Hepatocyte (in vitro differentiated cells): Measurements from ENCODE around the gene PDE11A. TPM values are rescaled to one million over a fixed set of nuclear protein-coding genes. Genes with fewer than 3 reads are reported as not detected.

Experiments used
- DNase-seq: peaks from one replicate; pipeline ENCODE4 v3.0.0-alpha.2; 2016; ENCODE audit warnings: low spot score
- H2AFZ ChIP-seq: fragments of 200-600 bp; sonication (generic); 2 replicates; pipeline ENCODE4 v1.6.0; 2016; ENCODE audit warnings: antibody characterized with exemption, mild to moderate bottlenecking
- H3K27ac ChIP-seq: fragments of 200-600 bp; sonication (generic); 2 replicates; pipeline ENCODE4 v1.5.1; 2016; ENCODE audit warnings: mild to moderate bottlenecking
- H3K27me3 ChIP-seq: fragments of 200-600 bp; sonication (generic); 2 replicates; pipeline ENCODE4 v1.6.1; 2016
- H3K36me3 ChIP-seq: fragments of 200-600 bp; sonication (generic); replicated peaks from 2 replicates; pipeline ENCODE4 v1.5.1; 2016; ENCODE audit warnings: low read depth; ENCODE audit not compliant: insufficient read depth
- H3K4me1 ChIP-seq: fragments of 200-600 bp; sonication (generic); 2 replicates; pipeline ENCODE4 v1.5.1; 2016; ENCODE audit warnings: mild to moderate bottlenecking, moderate library complexity; ENCODE audit not compliant: insufficient read depth
- H3K4me2 ChIP-seq: fragments of 200-600 bp; sonication (generic); 2 replicates; pipeline ENCODE4 v1.6.0; 2016
- H3K4me3 ChIP-seq: fragments of 200-600 bp; sonication (generic); 2 replicates; pipeline ENCODE4 v1.5.1; 2016; ENCODE audit warnings: mild to moderate bottlenecking
- H3K79me2 ChIP-seq: fragments of 200-600 bp; sonication (generic); 2 replicates; pipeline ENCODE4 v1.6.0; 2017; ENCODE audit warnings: mild to moderate bottlenecking
- H3K9me2 ChIP-seq: fragments of 200-600 bp; sonication (generic); replicated peaks from 2 replicates; pipeline ENCODE4 v1.6.0; 2017; ENCODE audit warnings: mild to moderate bottlenecking; ENCODE audit not compliant: insufficient read depth
- H3K9me3 ChIP-seq: fragments of 200-600 bp; sonication (generic); 2 replicates; pipeline ENCODE4 v1.5.1; 2016; ENCODE audit warnings: low read depth, mild to moderate bottlenecking
- H4K20me1 ChIP-seq: fragments of 200-600 bp; sonication (generic); 2 replicates; pipeline ENCODE4 v1.6.0; 2016; ENCODE audit warnings: mild to moderate bottlenecking; ENCODE audit not compliant: insufficient read depth, poor library complexity, severe bottlenecking
- EZH2 ChIP-seq: fragments of 200-600 bp; sonication (generic); IDR thresholded peaks from 2 replicates; pipeline ENCODE4 v1.6.1; 2016; ENCODE audit warnings: antibody characterized with exemption, mild to moderate bottlenecking, borderline replicate concordance
- EZH2phosphoT487 ChIP-seq: fragments of 200-600 bp; sonication (generic); IDR thresholded peaks from one replicate; pipeline ENCODE4 v1.6.1; 2018; ENCODE audit warnings: antibody characterized with exemption, mild to moderate bottlenecking, low read depth, moderate library complexity; ENCODE audit not compliant: unreplicated experiment, severe bottlenecking
- WGBS: methylation state at CpG from one replicate; pipeline ENCODE4 v1.1.6; 2016; ENCODE audit warnings: low lambda C conversion rate; ENCODE audit errors: missing lambda C conversion rate; 5-methylcytosine and 5-hydroxymethylcytosine counted together
- polyA plus RNA-seq: library from polyadenylated mRNA; unstranded; fragments of >200 nt; fragmentation: Nextera tagmentation; extraction: Ambion mirVana; gene quantifications from 2 replicates; pipeline ENCODE4 v1.2.1, GENCODE V29; 2016
- total RNA-seq: library from RNA; depleted of rRNA; stranded (reverse); fragments of >200 nt; gene quantifications from 2 replicates; pipeline ENCODE4 v1.2.3, GENCODE V29; 2014
- TF ChIP-seq, protein P1 (sequence below): fragments of 200-600 bp; sonication (generic); IDR thresholded peaks from 2 replicates; pipeline ENCODE4 v1.5.1; 2016; ENCODE audit warnings: antibody characterized with exemption, mild to moderate bottlenecking; ENCODE audit not compliant: poor library complexity

PDE11A gene
- total and polyA plus RNA-seq, 2 experiments from 2014 or later, result 0.71 to 1.9 TPM

GRCh38 chr2:177917169-177917568 is 155.4 kb downstream of the PDE11A start:
- DNase-seq, result no peak
- Histone ChIP-seq H3K4me3 (no peak overlapping the region), H3K27ac (no peak overlapping the region), H3K9me2 (no peaks in the 10 kb centered on the region), H2AFZ (no peak overlapping the region), H3K4me1 (no peaks in the 10 kb centered on the region), H3K36me3 (no peaks in the 10 kb centered on the region), H3K79me2 (no peaks in the 10 kb centered on the region), H3K4me2 (no peak overlapping the region), H4K20me1 (no peaks in the 10 kb centered on the region), H3K9me3 (no peaks in the 10 kb centered on the region), H3K27me3 (peaks cover 3% of the 10 kb centered on the region)
- no peak for TF ChIP-seq EZH2phosphoT487
- no peak for TF ChIP-seq EZH2
- TF ChIP-seq, protein P1, sequence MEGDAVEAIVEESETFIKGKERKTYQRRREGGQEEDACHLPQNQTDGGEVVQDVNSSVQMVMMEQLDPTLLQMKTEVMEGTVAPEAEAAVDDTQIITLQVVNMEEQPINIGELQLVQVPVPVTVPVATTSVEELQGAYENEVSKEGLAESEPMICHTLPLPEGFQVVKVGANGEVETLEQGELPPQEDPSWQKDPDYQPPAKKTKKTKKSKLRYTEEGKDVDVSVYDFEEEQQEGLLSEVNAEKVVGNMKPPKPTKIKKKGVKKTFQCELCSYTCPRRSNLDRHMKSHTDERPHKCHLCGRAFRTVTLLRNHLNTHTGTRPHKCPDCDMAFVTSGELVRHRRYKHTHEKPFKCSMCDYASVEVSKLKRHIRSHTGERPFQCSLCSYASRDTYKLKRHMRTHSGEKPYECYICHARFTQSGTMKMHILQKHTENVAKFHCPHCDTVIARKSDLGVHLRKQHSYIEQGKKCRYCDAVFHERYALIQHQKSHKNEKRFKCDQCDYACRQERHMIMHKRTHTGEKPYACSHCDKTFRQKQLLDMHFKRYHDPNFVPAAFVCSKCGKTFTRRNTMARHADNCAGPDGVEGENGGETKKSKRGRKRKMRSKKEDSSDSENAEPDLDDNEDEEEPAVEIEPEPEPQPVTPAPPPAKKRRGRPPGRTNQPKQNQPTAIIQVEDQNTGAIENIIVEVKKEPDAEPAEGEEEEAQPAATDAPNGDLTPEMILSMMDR, result no peak
- WGBS, result 92% methylated on average over 1 of the region's 1 CpG

- Histone ChIP-seq H3K4me3 (no peak overlapping the region), H3K36me3 (no peaks in the 10 kb centered on the region), H3K27ac (no peak overlapping the region), H4K20me1 (no peaks in the 10 kb centered on the region), H3K9me2 (no peaks in the 10 kb centered on the region), H3K4me2 (no peak overlapping the region), H3K9me3 (no peaks in the 10 kb centered on the region), H3K27me3 (peaks cover 3% of the 10 kb centered on the region), H3K4me1 (no peaks in the 10 kb centered on the region), H3K79me2 (no peaks in the 10 kb centered on the region), H2AFZ (no peak overlapping the region)
- 76% methylated on average over 4 of the region's 4 CpGs for WGBS
- no peak for TF ChIP-seq EZH2phosphoT487
- DNase-seq, result no peak
Observed at GRCh38 chr2:177916342-177916741, 156.2 kb downstream of the PDE11A start.

DNA sequence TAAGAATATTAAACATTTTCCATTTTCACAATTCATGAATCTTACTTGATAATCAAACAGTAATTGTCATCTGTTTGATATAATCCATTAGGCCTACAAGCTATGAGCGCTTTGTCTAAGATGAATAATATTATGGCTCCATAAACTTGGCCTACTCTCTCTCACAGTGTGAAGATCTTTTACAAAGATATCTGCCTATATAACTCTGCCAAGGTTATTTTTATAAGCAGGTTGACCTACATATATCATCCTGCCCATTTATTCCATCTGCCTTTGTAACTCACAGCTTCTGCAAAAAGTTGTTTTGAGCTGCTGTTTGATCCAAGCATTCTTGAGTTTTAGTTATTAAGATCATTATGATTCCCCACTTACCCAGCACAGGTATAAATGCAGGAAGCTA is 158.3 kb downstream of the PDE11A start:
- 93% methylated on average over 1 of the region's 1 CpG for WGBS
- H3K27ac ChIP-seq, result no peak overlapping the region
- no peaks in the 10 kb centered on the region for H3K79me2 ChIP-seq
- H3K9me3 ChIP-seq, result no peaks in the 10 kb centered on the region
- peaks cover 3% of the 10 kb centered on the region for H3K27me3 ChIP-seq
- no peak overlapping the region for H3K4me3 ChIP-seq
- no peaks in the 10 kb centered on the region for H3K9me2 ChIP-seq
- no peak overlapping the region for H3K4me2 ChIP-seq
- no peak overlapping the region for H2AFZ ChIP-seq
- TF ChIP-seq EZH2 (no peak), EZH2phosphoT487 (no peak)
- TF ChIP-seq, protein P1, result no peak
- no peak for DNase-seq
- no peaks in the 10 kb centered on the region for H3K36me3 ChIP-seq
- no peaks in the 10 kb centered on the region for H3K4me1 ChIP-seq
- H4K20me1 ChIP-seq, result no peaks in the 10 kb centered on the region

DNA sequence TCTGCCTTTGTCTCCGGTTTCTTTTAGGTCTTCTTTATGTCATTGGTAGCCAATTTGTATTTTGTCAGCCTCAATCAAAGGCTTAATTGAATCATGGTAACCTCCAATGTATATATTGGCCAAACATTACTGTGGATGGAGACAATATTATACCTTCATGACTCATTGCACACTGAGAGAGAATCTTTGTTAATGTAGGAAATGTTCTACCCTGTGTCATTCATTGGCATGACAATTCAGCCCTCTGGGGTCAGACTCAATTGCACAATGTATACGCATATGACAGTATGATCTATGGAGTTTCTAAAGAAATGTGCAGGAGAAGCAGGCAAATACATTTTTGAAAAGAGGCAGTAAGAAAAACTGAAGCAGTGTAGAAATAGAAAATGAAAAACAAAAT is 162.6 kb downstream of the PDE11A start:
- H3K9me2 ChIP-seq, result no peaks in the 10 kb centered on the region
- TF ChIP-seq EZH2 (no peak), EZH2phosphoT487 (no peak)
- TF ChIP-seq, protein P1, result no peak
- no peak overlapping the region for H2AFZ ChIP-seq
- no peaks in the 10 kb centered on the region for H3K79me2 ChIP-seq
- no peaks in the 10 kb centered on the region for H3K4me1 ChIP-seq
- no peaks in the 10 kb centered on the region for H3K36me3 ChIP-seq
- no peak overlapping the region for H3K4me3 ChIP-seq
- no peak overlapping the region for H3K27ac ChIP-seq
- H3K9me3 ChIP-seq, result no peaks in the 10 kb centered on the region
- WGBS, result 92% methylated on average over 2 of the region's 2 CpGs
- H3K4me2 ChIP-seq, result no peak overlapping the region
- H3K27me3 ChIP-seq, result peaks cover 3% of the 10 kb centered on the region
- no peak for DNase-seq
- H4K20me1 ChIP-seq, result no peaks in the 10 kb centered on the region
